Measurements from ENCODE around the gene PRKCQ.
A peak's percentile ranks its signal among the peaks of the same experiment; 100 is the strongest.
"Not testable (repeated sequence)": the region's sequence is repeated elsewhere in the genome, so short reads cannot be mapped to it uniquely, and the experiment has no call there.

PRKCQ gene

GRCh38 chr10:6582298-6582697 lies 2.2 kb upstream of the PRKCQ start:
- H3K79me2 ChIP-seq (ENCODE audit: low read length): no peaks in the 10 kb centered on the region
- H3K9me2 ChIP-seq (replicated peaks; ENCODE audit: insufficient read depth, low read length): no peaks in the 10 kb centered on the region
- no peak overlapping the region for H3K9ac ChIP-seq (ENCODE audit: low read length)
- H3K9me3 ChIP-seq (replicated peaks; ENCODE audit: insufficient read depth, low read length): no peaks in the 10 kb centered on the region
- no peak for DNase-seq
- TF ChIP-seq EZH2 (optimal IDR thresholded peaks at IDR 0.05; ENCODE audit: low read depth, low read length): no peak
- no peak for TF ChIP-seq EZH2phosphoT487 (IDR thresholded peaks at IDR 0.05; ENCODE audit: low read length)
- TF ChIP-seq CTCF (IDR thresholded peaks at IDR 0.05; ENCODE audit: low read length): no peak
- no peak overlapping the region for H3K4me3 ChIP-seq (ENCODE audit: low read length)
- no peak overlapping the region for H3K4me2 ChIP-seq (ENCODE audit: low read depth, low read length)
- H3K27me3 ChIP-seq (replicated peaks; ENCODE audit: insufficient read depth, low read length): peaks cover 10% of the 10 kb centered on the region; the same call in 1 of the 2 replicates
- H4K20me1 ChIP-seq (ENCODE audit: insufficient read depth, low read length): no peaks in the 10 kb centered on the region
- no peaks in the 10 kb centered on the region for H3K36me3 ChIP-seq (replicated peaks; ENCODE audit: insufficient read depth, low read length)
- H3K4me1 ChIP-seq (ENCODE audit: low read length): no peaks in the 10 kb centered on the region
- H3K27ac ChIP-seq (ENCODE audit: low read length): no peak overlapping the region
- peaks cover 6% of the 10 kb centered on the region for H3F3A ChIP-seq (ENCODE audit: insufficient read depth, low read length)
- no peak overlapping the region for H2AFZ ChIP-seq (ENCODE audit: low read length)

- H3K79me2 ChIP-seq (ENCODE audit: low read length): no peaks in the 10 kb centered on the region
- TF ChIP-seq CTCF (IDR thresholded peaks at IDR 0.05; ENCODE audit: low read length) (no peak), EZH2phosphoT487 (IDR thresholded peaks at IDR 0.05; ENCODE audit: low read length) (no peak), EZH2 (optimal IDR thresholded peaks at IDR 0.05; ENCODE audit: low read depth, low read length) (no peak)
- no peak overlapping the region for H3K4me3 ChIP-seq (ENCODE audit: low read length)
- no peak overlapping the region for H2AFZ ChIP-seq (ENCODE audit: low read length)
- no peaks in the 10 kb centered on the region for H3K36me3 ChIP-seq (replicated peaks; ENCODE audit: insufficient read depth, low read length)
- H4K20me1 ChIP-seq (ENCODE audit: insufficient read depth, low read length): no peaks in the 10 kb centered on the region
- no peak overlapping the region for H3K27ac ChIP-seq (ENCODE audit: low read length)
- no peak overlapping the region for H3K9ac ChIP-seq (ENCODE audit: low read length)
- H3K9me3 ChIP-seq (replicated peaks; ENCODE audit: insufficient read depth, low read length): no peaks in the 10 kb centered on the region
- peaks cover 6% of the 10 kb centered on the region for H3F3A ChIP-seq (ENCODE audit: insufficient read depth, low read length)
- H3K9me2 ChIP-seq (replicated peaks; ENCODE audit: insufficient read depth, low read length): no peaks in the 10 kb centered on the region
- no peaks in the 10 kb centered on the region for H3K4me1 ChIP-seq (ENCODE audit: low read length)
- no peak overlapping the region for H3K4me2 ChIP-seq (ENCODE audit: low read depth, low read length)
- H3K27me3 ChIP-seq (replicated peaks; ENCODE audit: insufficient read depth, low read length): peaks cover 10% of the 10 kb centered on the region; the same call in 1 of the 2 replicates
- no peak for DNase-seq
Observed at GRCh38 chr10:6581778-6582228, 1.7 kb upstream of the PRKCQ start.

GRCh38 chr10:6581223-6581622 lies 1.1 kb upstream of the PRKCQ start:
- Histone ChIP-seq H2AFZ (ENCODE audit: low read length) (peak overlapping the region; percentile 99; the same call in 1 of the 2 replicates), H3K9ac (ENCODE audit: low read length) (peak overlapping the region; percentile 81; the same call in 1 of the 2 replicates), H3K4me2 (ENCODE audit: low read depth, low read length) (peak overlapping the region; percentile 95), H3K4me3 (ENCODE audit: low read length) (peak overlapping the region; percentile 89)
- not testable (repeated sequence) for H3F3A ChIP-seq (ENCODE audit: insufficient read depth, low read length); H3K79me2 ChIP-seq (ENCODE audit: low read length); H3K9me2 ChIP-seq (replicated peaks; ENCODE audit: insufficient read depth, low read length); H3K27ac ChIP-seq (ENCODE audit: low read length); H4K20me1 ChIP-seq (ENCODE audit: insufficient read depth, low read length); H3K9me3 ChIP-seq (replicated peaks; ENCODE audit: insufficient read depth, low read length); DNase-seq; H3K36me3 ChIP-seq (replicated peaks; ENCODE audit: insufficient read depth, low read length); H3K4me1 ChIP-seq (ENCODE audit: low read length); H3K27me3 ChIP-seq (replicated peaks; ENCODE audit: insufficient read depth, low read length)

GRCh38 chr10:6580279-6581029 lies 378 bp upstream of the PRKCQ start:
- Histone ChIP-seq H2AFZ (ENCODE audit: low read length) (peak overlapping the region; percentile 99), H3K27me3 (replicated peaks; ENCODE audit: insufficient read depth, low read length) (peaks cover 10% of the 10 kb centered on the region; the same call in 1 of the 2 replicates), H3K9ac (ENCODE audit: low read length) (peak overlapping the region; percentile 81), H3K36me3 (replicated peaks; ENCODE audit: insufficient read depth, low read length) (no peaks in the 10 kb centered on the region), H3K4me2 (ENCODE audit: low read depth, low read length) (peak overlapping the region; percentile 95), H3F3A (ENCODE audit: insufficient read depth, low read length) (peaks cover 6% of the 10 kb centered on the region), H3K9me2 (replicated peaks; ENCODE audit: insufficient read depth, low read length) (no peaks in the 10 kb centered on the region), H3K27ac (ENCODE audit: low read length) (peak overlapping the region; percentile 53; the same call in 1 of the 2 replicates), H3K4me1 (ENCODE audit: low read length) (no peaks in the 10 kb centered on the region), H3K4me3 (ENCODE audit: low read length) (peak overlapping the region; percentile 89), H4K20me1 (ENCODE audit: insufficient read depth, low read length) (no peaks in the 10 kb centered on the region), H3K9me3 (replicated peaks; ENCODE audit: insufficient read depth, low read length) (no peaks in the 10 kb centered on the region), H3K79me2 (ENCODE audit: low read length) (no peaks in the 10 kb centered on the region)
- peak; percentile 71 for DNase-seq
- TF ChIP-seq EZH2phosphoT487 (IDR thresholded peaks at IDR 0.05; ENCODE audit: low read length) (no peak), CTCF (IDR thresholded peaks at IDR 0.05; ENCODE audit: low read length) (peak; percentile 17; the same call in 1 of the 2 replicates)

All from MM.1S (cell line).